T-helper 22 cell (primary cell): ENCODE measurements around the gene ZBTB16.

Source experiments
- DNase-seq: peaks from one replicate; pipeline ENCODE4 v3.0.0-alpha.2; 2020; ENCODE audit warnings: low read depth

ZBTB16 gene

GRCh38 chr11:114083391-114084252 is 24.1 kb downstream of the ZBTB16 start:
- no peak for DNase-seq

GRCh38 chr11:114084414-114084813 is 24.9 kb downstream of the ZBTB16 start:
- no peak for DNase-seq

GRCh38 chr11:114085965-114086793 is 26.7 kb downstream of the ZBTB16 start:
- no peak for DNase-seq

GRCh38 chr11:114087025-114087424 is 27.5 kb downstream of the ZBTB16 start:
- DNase-seq, result no peak

GRCh38 chr11:114088216-114088615 is 28.7 kb downstream of the ZBTB16 start:
- DNase-seq, result no peak

- DNase-seq, result no peak
These were observed 29.3 kb downstream of the ZBTB16 start for GRCh38 chr11:114088836-114089235.

- DNase-seq, result no peak
These were observed 30.2 kb downstream of the ZBTB16 start for GRCh38 chr11:114089748-114090147.

GRCh38 chr11:114090225-114090910 is 30.9 kb downstream of the ZBTB16 start:
- no peak for DNase-seq

- DNase-seq, result no peak
These were observed 31.5 kb downstream of the ZBTB16 start for GRCh38 chr11:114090976-114091375.

- no peak for DNase-seq
These were observed 32.2 kb downstream of the ZBTB16 start for GRCh38 chr11:114091516-114092397.

- no peak for DNase-seq
These were observed 33.0 kb downstream of the ZBTB16 start for GRCh38 chr11:114092478-114092877.

- no peak for DNase-seq
These were observed 33.4 kb downstream of the ZBTB16 start for GRCh38 chr11:114092953-114093352.

GRCh38 chr11:114094516-114094915 is 35.0 kb downstream of the ZBTB16 start:
- DNase-seq, result no peak

GRCh38 chr11:114095899-114096298 is 36.4 kb downstream of the ZBTB16 start:
- no peak for DNase-seq

- no peak for DNase-seq
These were observed 38.3 kb downstream of the ZBTB16 start for GRCh38 chr11:114097832-114098231.

GRCh38 chr11:114098927-114099326 is 39.4 kb downstream of the ZBTB16 start:
- DNase-seq, result no peak

- no peak for DNase-seq
These were observed 40.1 kb downstream of the ZBTB16 start for GRCh38 chr11:114099392-114100178.

- DNase-seq, result no peak
These were observed 43.7 kb downstream of the ZBTB16 start for GRCh38 chr11:114102993-114103896.

- no peak for DNase-seq
These were observed 46.1 kb downstream of the ZBTB16 start for GRCh38 chr11:114105611-114106010.

- DNase-seq, result no peak
These were observed 46.5 kb downstream of the ZBTB16 start for GRCh38 chr11:114106047-114106446.
